Measurements from ENCODE around the gene DNM3.

DNM3 gene

DNA sequence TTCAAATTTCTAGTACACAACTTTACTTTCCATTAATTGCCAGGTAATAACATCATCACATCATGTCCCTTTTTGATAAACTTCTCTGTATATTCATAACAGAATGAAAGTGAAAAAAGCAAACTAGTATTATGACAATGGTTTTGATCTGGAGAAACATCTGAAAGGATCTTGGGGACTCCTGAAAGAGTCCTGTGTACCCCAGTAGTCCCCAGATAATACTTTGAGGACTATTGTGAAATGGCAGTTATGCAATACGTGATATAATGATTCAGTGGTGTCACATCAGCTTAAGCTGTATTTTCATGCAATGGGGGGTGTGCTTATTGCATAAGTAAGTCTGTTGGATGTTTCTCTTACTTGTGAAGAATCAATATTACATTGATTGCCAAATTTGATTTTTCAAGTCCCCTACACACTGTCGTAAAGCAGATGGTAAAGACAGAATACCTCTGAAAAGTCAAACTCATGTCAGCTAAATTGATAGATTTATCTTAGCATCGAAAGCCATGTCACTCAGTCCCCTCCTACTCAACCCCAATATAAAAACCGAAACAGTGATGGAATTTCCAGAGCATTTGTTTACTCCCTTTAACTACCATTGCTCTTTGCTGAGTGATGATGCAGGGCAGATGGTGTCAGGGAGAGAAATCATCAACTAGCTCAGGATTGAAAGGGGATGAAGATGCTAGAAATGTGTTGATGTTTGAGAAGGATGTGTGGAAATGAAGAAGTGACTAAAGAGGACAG is 432.5 kb downstream of the DNM3 start:
- no peak for TF ChIP-seq CTCF (conservative IDR thresholded peaks at IDR 0.05; ENCODE audit: low read depth, low read length)
- no peak overlapping the region for H3K4me3 ChIP-seq (ENCODE audit: low read length)

DNA sequence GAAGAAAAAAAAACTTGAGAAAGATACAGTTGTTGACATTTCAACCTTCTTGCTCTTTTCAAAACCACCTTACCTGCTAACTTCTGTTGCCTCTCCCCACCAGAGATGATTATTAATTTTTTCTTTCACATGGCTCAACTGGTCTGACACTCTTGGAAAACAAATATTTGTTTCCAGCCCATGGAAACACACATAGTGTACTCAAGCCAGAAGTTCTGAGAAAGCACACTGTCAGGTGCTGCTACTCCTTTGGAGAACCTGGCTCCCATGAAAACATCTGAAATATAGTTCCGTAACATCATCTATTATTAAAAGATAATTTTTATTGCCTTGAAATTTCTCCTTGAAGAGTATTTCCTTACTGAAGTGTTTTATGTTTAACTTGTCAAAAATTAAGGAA is 434.2 kb downstream of the DNM3 start:
- TF ChIP-seq CTCF (conservative IDR thresholded peaks at IDR 0.05; ENCODE audit: low read depth, low read length) = no peak
- DNase-seq (ENCODE audit: low read depth) = no peak

More for the DNA sequence above, 432.5 kb downstream of the DNM3 start:
- no peak for DNase-seq (ENCODE audit: low read depth)

GRCh38 chr1:172276120-172276818 is 435.0 kb downstream of the DNM3 start:
- TF ChIP-seq CTCF (conservative IDR thresholded peaks at IDR 0.05; ENCODE audit: low read depth, low read length) = no peak
- no peak for DNase-seq (ENCODE audit: low read depth)
- H3K4me3 ChIP-seq (ENCODE audit: low read length) = no peak overlapping the region

More for the DNA sequence above, 434.2 kb downstream of the DNM3 start:
- no peak overlapping the region for H3K4me3 ChIP-seq (ENCODE audit: low read length)

GRCh38 chr1:172277275-172277674 is 436.0 kb downstream of the DNM3 start:
- DNase-seq (ENCODE audit: low read depth) = no peak
- TF ChIP-seq CTCF (conservative IDR thresholded peaks at IDR 0.05; ENCODE audit: low read depth, low read length) = no peak
- no peak overlapping the region for H3K4me3 ChIP-seq (ENCODE audit: low read length)

GRCh38 chr1:172277989-172278388 is 436.7 kb downstream of the DNM3 start:
- TF ChIP-seq CTCF (conservative IDR thresholded peaks at IDR 0.05; ENCODE audit: low read depth, low read length) = no peak
- no peak for DNase-seq (ENCODE audit: low read depth)
- no peak overlapping the region for H3K4me3 ChIP-seq (ENCODE audit: low read length)

- no peak for TF ChIP-seq CTCF (conservative IDR thresholded peaks at IDR 0.05; ENCODE audit: low read depth, low read length)
- no peak for DNase-seq (ENCODE audit: low read depth)
- H3K4me3 ChIP-seq (ENCODE audit: low read length) = no peak overlapping the region
These were observed 437.2 kb downstream of the DNM3 start for GRCh38 chr1:172278478-172278877.
